Testis (tissue), 3 donors: ENCODE results near the gene KRTAP10-1. TPM values are rescaled to one million over a fixed set of nuclear protein-coding genes. Genes with fewer than 3 reads are reported as not detected.

Experiments used
- DNase-seq: peaks from one replicate; pipeline ENCODE4 v3.0.0-alpha.2; 2019
- H3K27ac ChIP-seq, 2 donors: fragments of 200-600 bp; sonication (generic); one replicate each; pipeline ENCODE4 v1.5.1; 2019
- H3K27me3 ChIP-seq: fragments of 200-600 bp; sonication (generic); one replicate; pipeline ENCODE4 v1.5.1; 2019
- H3K36me3 ChIP-seq: fragments of 200-600 bp; sonication (generic); one replicate; pipeline ENCODE4 v1.5.1; 2017; ENCODE audit warnings: low read depth; ENCODE audit errors: missing control alignments
- H3K4me1 ChIP-seq: fragments of 200-600 bp; sonication (generic); one replicate; pipeline ENCODE4 v1.5.1; 2019
- H3K4me3 ChIP-seq, 2 donors: fragments of 200-600 bp; sonication (generic); one replicate each; pipeline ENCODE4 v1.5.1; 2017 to 2019
- H3K9me3 ChIP-seq: fragments of 200-600 bp; sonication (generic); one replicate; pipeline ENCODE4 v1.5.1; 2017
- CTCF ChIP-seq, 3 experiments: fragments of 450-650 bp in 2 of 3; fragments of 200-600 bp in 1 of 3; sonication (generic) in 1 of 3; IDR thresholded peaks; one replicate each; pipeline ENCODE4 v1.5.1; 2016 to 2019; ENCODE audit warnings: antibody characterized with exemption in 3 of 3, mild to moderate bottlenecking in 2 of 3, moderate library complexity in 1 of 3
- POLR2A ChIP-seq: fragments of 450-650 bp; IDR thresholded peaks from one replicate; pipeline ENCODE4 v1.6.1; 2017; ENCODE audit warnings: antibody characterized with exemption, mild to moderate bottlenecking, moderate library complexity
- WGBS, 2 donors: methylation state at CpG; one replicate each; pipeline ENCODE4 v1.1.5; 2018; 5-methylcytosine and 5-hydroxymethylcytosine counted together
- intact Hi-C: fragments of 100-400 bp; cut with DNase I; formaldehyde crosslinking; loops from one replicate; pipeline ENCODE4 v1.15.1; 2023; ENCODE audit warnings: low total_unique reads
- polyA plus RNA-seq: library from polyadenylated mRNA; stranded (reverse); fragments of 350-450 nt; fragmentation: Illumina TruSeq; extraction: RNeasy Lipid Tissue Mini Kit (QIAGEN cat#74804); gene quantifications from one replicate; pipeline ENCODE4 v1.2.3, GENCODE V29; 2014; ENCODE audit warnings: low read depth, low replicate concordance; ENCODE audit not compliant: insufficient read depth
- total RNA-seq, 2 donors: library from RNA; depleted of rRNA; stranded (reverse); fragments of >200 nt; gene quantifications; one replicate each; pipeline ENCODE4 v1.2.3, GENCODE V29; 2016

The KRTAP10-1 gene
- total and polyA plus RNA-seq, 3 donors from 2014 or later = not detected

GRCh38 chr21:44549525-44550211 lies 9.7 kb upstream of the KRTAP10-1 start:
- 68 to 77% methylated on average over 19 to 25 of the region's 25 CpGs for WGBS, 2 donors

GRCh38 chr21:44548922-44549321 lies 8.9 kb upstream of the KRTAP10-1 start:
- Histone ChIP-seq H3K27me3 (no peaks in the 10 kb centered on the region), H3K36me3 (no peaks in the 10 kb centered on the region), H3K9me3 (no peaks in the 10 kb centered on the region), H3K4me1 (no peaks in the 10 kb centered on the region), H3K27ac (no peak overlapping the region), H3K4me3 (no peak overlapping the region)
- 48 to 60% methylated on average over 14 of the region's 14 CpGs for WGBS, 2 donors
- intact Hi-C loops = no loop called here
- TF ChIP-seq POLR2A (no peak), CTCF (IDR thresholded peaks at IDR 0.05) (no peak)
- no peak for DNase-seq

More at GRCh38 chr21:44549525-44550211, 9.7 kb upstream of the KRTAP10-1 start:
- no peaks in the 10 kb centered on the region for H3K9me3 ChIP-seq
- no peak for DNase-seq
- TF ChIP-seq POLR2A (no peak), CTCF (IDR thresholded peaks at IDR 0.05) (no peak)
- no peak overlapping the region for H3K4me3 ChIP-seq
- no peaks in the 10 kb centered on the region for H3K27me3 ChIP-seq
- H3K4me1 ChIP-seq = no peaks in the 10 kb centered on the region
- intact Hi-C loops = no loop called here
- H3K36me3 ChIP-seq = no peaks in the 10 kb centered on the region
- H3K27ac ChIP-seq = no peak overlapping the region

GRCh38 chr21:44548381-44548780 lies 8.4 kb upstream of the KRTAP10-1 start:
- TF ChIP-seq CTCF (IDR thresholded peaks at IDR 0.05) (no peak), POLR2A (no peak)
- no peaks in the 10 kb centered on the region for H3K4me1 ChIP-seq
- H3K9me3 ChIP-seq = no peaks in the 10 kb centered on the region
- no peak overlapping the region for H3K27ac ChIP-seq
- H3K36me3 ChIP-seq = no peaks in the 10 kb centered on the region
- no peaks in the 10 kb centered on the region for H3K27me3 ChIP-seq
- intact Hi-C loops = no loop called here
- H3K4me3 ChIP-seq = no peak overlapping the region
- WGBS, 2 donors = 70 to 75% methylated on average over 13 of the region's 13 CpGs
- no peak for DNase-seq

- Histone ChIP-seq H3K27ac (no peak overlapping the region), H3K27me3 (no peaks in the 10 kb centered on the region), H3K36me3 (no peaks in the 10 kb centered on the region), H3K4me1 (no peaks in the 10 kb centered on the region), H3K4me3 (no peak overlapping the region), H3K9me3 (no peaks in the 10 kb centered on the region)
- WGBS, 2 donors = 67 to 79% methylated on average over 5 of the region's 5 CpGs
- no peak for DNase-seq
- intact Hi-C loops = no loop called here
- TF ChIP-seq POLR2A = no peak
Observed at GRCh38 chr21:44547656-44548331, 7.8 kb upstream of the KRTAP10-1 start.

- TF ChIP-seq CTCF (IDR thresholded peaks at IDR 0.05) = no peak
- no peak for TF ChIP-seq POLR2A
- no peak for DNase-seq
- H3K4me3 ChIP-seq = no peak overlapping the region
- no peaks in the 10 kb centered on the region for H3K9me3 ChIP-seq
- no peaks in the 10 kb centered on the region for H3K4me1 ChIP-seq
- whole genome bisulfite sequencing, 2 donors = 74 to 82% methylated on average over 3 of the region's 3 CpGs
- no peaks in the 10 kb centered on the region for H3K27me3 ChIP-seq
- intact Hi-C loops = no loop called here
- H3K27ac ChIP-seq = no peak overlapping the region
- no peaks in the 10 kb centered on the region for H3K36me3 ChIP-seq
Observed at GRCh38 chr21:44544566-44544965, 4.6 kb upstream of the KRTAP10-1 start.
